Measurements from ENCODE around the gene GIPC1. TPM values are rescaled to one million over a fixed set of nuclear protein-coding genes. Genes with fewer than 3 reads are reported as not detected.

GIPC1 gene
- total and polyA plus RNA-seq, 9 of the 15 experiments (the other 6 are each of a cell fraction or from before 2014, with no cell fraction given), result 0.49 to 54.7 (median 24.8) TPM

GRCh38 chr19:14519245-14519859 is 23.4 kb upstream of the GIPC1 start (continued):
- no peak for TF ChIP-seq DDX20 (tag; IDR thresholded peaks at IDR 0.05; ENCODE audit: low read depth)
- no peak for TF ChIP-seq ZNF239 (CRISPR knock-in tag; IDR thresholded peaks at IDR 0.05)
- TF ChIP-seq TCF3 (CRISPR knock-in tag; IDR thresholded peaks at IDR 0.05), result no peak
- no peak for TF ChIP-seq RREB1 (CRISPR knock-in tag; IDR thresholded peaks at IDR 0.05)
- TF ChIP-seq PREB (CRISPR knock-in tag; IDR thresholded peaks at IDR 0.05), result no peak
- TF ChIP-seq PCBP2 (IDR thresholded peaks at IDR 0.05; ENCODE audit: low read depth, low read length, poor library complexity, severe bottlenecking), result no peak
- TF ChIP-seq ZNF444 (CRISPR knock-in tag; IDR thresholded peaks at IDR 0.05), result no peak

Measured in K562 (cell line).